B cell (primary cell): ENCODE measurements around the gene TMIE. TPM values are rescaled to one million over a fixed set of nuclear protein-coding genes. Genes with fewer than 3 reads are reported as not detected.

Experiments
- ATAC-seq: fragments of 200-7000 bp; cut with Tn5 transposase; one replicate; pipeline ENCODE4 v1.10.0; 2021; ENCODE audit warnings: low read depth, mild to moderate bottlenecking, moderate number of reproducible peaks, moderate library complexity
- CTCF ChIA-PET: fragments of 350-600 bp; sonication (Branson Sonifier 250); formaldehyde crosslinking; loops from one replicate; lab custom pipeline; 2021; ENCODE audit warnings: antibody characterized with exemption, inconsistent platforms; lab: Charles Lee
- POLR2A ChIA-PET: fragments of 350-600 bp; sonication (Branson Sonifier 250); formaldehyde crosslinking; loops from one replicate; lab custom pipeline; 2021; ENCODE audit warnings: antibody characterized with exemption; lab: Charles Lee
- DNase-seq: peaks from one replicate; pipeline ENCODE4 v3.0.0; 2013
- H2AFZ ChIP-seq: 2 replicates; pipeline ENCODE4 v1.6.1; 2012; ENCODE audit warnings: mild to moderate bottlenecking, low read depth, low read length; ENCODE audit not compliant: insufficient read depth, poor library complexity, severe bottlenecking
- H3K27ac ChIP-seq, 2 donors: 1 replicate in 1 of 2; 2 replicates in 1 of 2; pipeline ENCODE4 v1.5.1; 2012 to 2013; ENCODE audit warnings: low read length in 2 of 2, mild to moderate bottlenecking in 2 of 2, moderate library complexity in 1 of 2
- H3K27me3 ChIP-seq, 4 experiments: fragments of 200-600 bp in 1 of 4; sonication (generic) in 1 of 4; replicated peaks in 1 of 4; 1 replicate in 2 of 4; 2 replicates in 2 of 4; pipeline versions ENCODE4 v1.6.1 to v1.7.0; 2013 to 2016; ENCODE audit warnings: low read length in 3 of 4, mild to moderate bottlenecking in 2 of 4, mixed read lengths in 1 of 4, moderate library complexity in 1 of 4; ENCODE audit not compliant: insufficient read depth in 4 of 4, control insufficient read depth in 3 of 4; ENCODE audit errors: control extremely low read depth in 1 of 4
- H3K36me3 ChIP-seq, 2 experiments: replicated peaks in 1 of 2; 1 replicate in 1 of 2; 2 replicates in 1 of 2; pipeline versions ENCODE4 v1.6.1 to v1.7.1; 2013; ENCODE audit warnings: low read length in 1 of 2; ENCODE audit not compliant: insufficient read depth in 2 of 2, control insufficient read depth in 1 of 2; ENCODE audit errors: control extremely low read depth in 1 of 2, extremely low read depth in 1 of 2
- H3K4me1 ChIP-seq, 2 donors: fragments of 200-600 bp in 1 of 2; sonication (generic) in 1 of 2; 1 replicate in 1 of 2; 2 replicates in 1 of 2; pipeline versions ENCODE4 v1.5.1 to v1.6.1; 2013 to 2017; ENCODE audit warnings: low read length in 2 of 2; ENCODE audit not compliant: control insufficient read depth in 2 of 2, insufficient read depth in 2 of 2
- H3K4me2 ChIP-seq: replicated peaks from 2 replicates; pipeline ENCODE3; 2012; ENCODE audit warnings: mild to moderate bottlenecking, low read depth, low read length; ENCODE audit not compliant: poor library complexity, severe bottlenecking
- H3K4me3 ChIP-seq, 5 experiments: fragments of 200-600 bp in 1 of 5; sonication (generic) in 1 of 5; 1 replicate in 3 of 5; 2 replicates in 2 of 5; pipeline versions ENCODE4 v1.5.1 to v1.7.0; 2011 to 2016; ENCODE audit warnings: low read length in 4 of 5, mild to moderate bottlenecking in 4 of 5, low read depth in 2 of 5, control low read depth in 1 of 5, moderate library complexity in 1 of 5; ENCODE audit not compliant: insufficient read depth in 1 of 5; ENCODE audit errors: control extremely low read depth in 1 of 5, extremely low read depth in 1 of 5
- H3K79me2 ChIP-seq: fragments of 200-600 bp; sonication (generic); one replicate; pipeline ENCODE4 v1.6.0; 2016; ENCODE audit warnings: low read length; ENCODE audit not compliant: control insufficient read depth, insufficient read depth
- H3K9ac ChIP-seq: fragments of 200-600 bp; sonication (generic); 2 replicates; pipeline ENCODE4 v1.6.1; 2017; ENCODE audit warnings: mild to moderate bottlenecking, low read length, moderate library complexity
- H3K9me3 ChIP-seq, 3 donors: one replicate each; pipeline versions ENCODE4 v1.6.1 to v1.7.1; 2013; ENCODE audit warnings: low read length in 2 of 3; ENCODE audit not compliant: control insufficient read depth in 2 of 3, insufficient read depth in 1 of 3; ENCODE audit errors: control extremely low read depth in 1 of 3
- H4K20me1 ChIP-seq: 2 replicates; pipeline ENCODE4 v1.6.0; 2012; ENCODE audit warnings: mild to moderate bottlenecking, low read length; ENCODE audit not compliant: insufficient read depth, control insufficient read depth, poor library complexity, severe bottlenecking
- H3K27ac Mint-ChIP-seq: one replicate; pipeline ENCODE4 v1.8.0; 2021; ENCODE audit warnings: mixed read lengths
- H3K27me3 Mint-ChIP-seq: one replicate; pipeline ENCODE4 v1.8.0; 2021; ENCODE audit warnings: mixed read lengths
- H3K4me1 Mint-ChIP-seq: one replicate; pipeline ENCODE4 v1.8.0; 2021; ENCODE audit warnings: mixed read lengths
- H3K4me3 Mint-ChIP-seq: one replicate; pipeline ENCODE4 v1.8.0; 2021; ENCODE audit warnings: mixed read lengths
- H3K9me3 Mint-ChIP-seq: one replicate; pipeline ENCODE4 v1.8.0; 2022; ENCODE audit warnings: mixed read lengths; ENCODE audit not compliant: insufficient read depth
- EZH2 ChIP-seq: IDR thresholded peaks from 2 replicates; pipeline ENCODE4 v1.6.1; 2012; ENCODE audit warnings: borderline replicate concordance, low read depth, mild to moderate bottlenecking, moderate library complexity, low read length; ENCODE audit not compliant: insufficient read depth, poor library complexity, severe bottlenecking
- WGBS: methylation state at CpG from one replicate; pipeline ENCODE4 v1.1.5; 2013; ENCODE audit warnings: missing lambda C conversion rate; ENCODE audit not compliant: insufficient coverage; 5-methylcytosine and 5-hydroxymethylcytosine counted together
- intact Hi-C: fragments of 100-400 bp; cut with micrococcal nuclease; formaldehyde crosslinking; loops from one replicate; pipeline ENCODE4 v1.10.0; 2022
- polyA plus RNA-seq: library from polyadenylated mRNA; depleted of rRNA; stranded (reverse); fragments of >200 nt; gene quantifications from 2 replicates; pipeline ENCODE4 v1.2.3, GENCODE V29; 2012
- total RNA-seq, 2 donors: library from RNA; stranded (reverse); fragments of 120-200 nt in 1 of 2; gene quantifications; 1 replicate in 1 of 2; 2 replicates in 1 of 2; pipeline versions ENCODE4 v1.2.3 to v1.2.4, GENCODE V29; 2013 to 2022
- TF ChIP-seq, protein P1 (sequence below): fragments of 200-600 bp; IDR thresholded peaks from one replicate; pipeline ENCODE4 v1.8.0; 2022; ENCODE audit warnings: antibody characterized with exemption, mild to moderate bottlenecking

The TMIE gene
- total and polyA plus RNA-seq, 2 donors (not counting 1 experiment from before 2014, with no cell fraction given), result not detected

DNA sequence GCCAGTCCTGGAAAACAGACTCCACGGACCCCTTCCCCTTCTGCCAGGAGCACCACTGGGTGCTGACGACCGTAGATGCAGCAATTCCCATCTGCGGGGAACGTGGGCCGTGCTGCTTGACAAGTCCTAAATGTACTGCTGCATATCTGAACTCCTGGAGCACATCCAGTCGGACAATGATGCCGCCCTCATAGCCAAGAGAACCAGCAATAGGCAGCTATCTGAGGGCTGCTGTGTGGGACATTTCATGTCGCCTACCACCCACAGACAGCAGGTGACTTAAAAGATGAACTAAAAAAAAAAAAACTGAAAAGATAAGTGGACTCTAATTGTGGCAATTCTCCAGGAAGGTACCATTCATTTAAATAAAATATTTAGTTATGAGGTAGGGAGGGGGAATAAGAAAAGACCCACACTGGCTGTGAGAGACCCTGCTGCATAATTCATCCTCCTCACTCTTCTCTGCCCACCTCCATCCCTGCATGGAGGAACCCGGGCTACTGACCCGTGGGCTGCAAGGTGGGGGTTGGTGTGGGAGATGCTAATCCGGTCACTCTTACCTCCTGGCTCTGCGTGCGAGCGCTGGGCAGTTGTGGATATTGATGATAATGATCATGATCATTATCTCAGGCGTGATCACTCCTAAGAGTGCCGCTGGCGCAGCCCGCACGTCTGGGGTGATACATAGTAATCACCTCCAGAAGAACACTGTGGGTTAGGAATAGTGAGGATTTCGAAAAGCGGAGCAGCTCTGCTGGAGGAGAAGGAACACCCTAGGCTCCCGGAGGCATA lies 36.0 kb upstream of the TMIE start:
- H3K27ac ChIP-seq, result no peak overlapping the region
- ATAC-seq, result no peak
- POLR2A ChIA-PET, result interaction anchor here (0.6 kb wide), 1 partner anchor 1115 kb away, joined by 3 read pairs; no protein-coding TSS in a partner anchor
- no peak overlapping the region for H3K4me3 ChIP-seq
- H3K27ac Mint-ChIP-seq, result no peak overlapping the region
- H3K9ac ChIP-seq, result no peak overlapping the region
- 71% methylated on average over 21 of the region's 23 CpGs for WGBS
- H3K36me3 ChIP-seq, result no peaks in the 10 kb centered on the region
- H4K20me1 ChIP-seq, result no peaks in the 10 kb centered on the region
- peaks cover 11% of the 10 kb centered on the region for H3K27me3 Mint-ChIP-seq
- H3K79me2 ChIP-seq, result no peaks in the 10 kb centered on the region
- intact Hi-C loops, result no loop called here
- TF ChIP-seq, protein P1, sequence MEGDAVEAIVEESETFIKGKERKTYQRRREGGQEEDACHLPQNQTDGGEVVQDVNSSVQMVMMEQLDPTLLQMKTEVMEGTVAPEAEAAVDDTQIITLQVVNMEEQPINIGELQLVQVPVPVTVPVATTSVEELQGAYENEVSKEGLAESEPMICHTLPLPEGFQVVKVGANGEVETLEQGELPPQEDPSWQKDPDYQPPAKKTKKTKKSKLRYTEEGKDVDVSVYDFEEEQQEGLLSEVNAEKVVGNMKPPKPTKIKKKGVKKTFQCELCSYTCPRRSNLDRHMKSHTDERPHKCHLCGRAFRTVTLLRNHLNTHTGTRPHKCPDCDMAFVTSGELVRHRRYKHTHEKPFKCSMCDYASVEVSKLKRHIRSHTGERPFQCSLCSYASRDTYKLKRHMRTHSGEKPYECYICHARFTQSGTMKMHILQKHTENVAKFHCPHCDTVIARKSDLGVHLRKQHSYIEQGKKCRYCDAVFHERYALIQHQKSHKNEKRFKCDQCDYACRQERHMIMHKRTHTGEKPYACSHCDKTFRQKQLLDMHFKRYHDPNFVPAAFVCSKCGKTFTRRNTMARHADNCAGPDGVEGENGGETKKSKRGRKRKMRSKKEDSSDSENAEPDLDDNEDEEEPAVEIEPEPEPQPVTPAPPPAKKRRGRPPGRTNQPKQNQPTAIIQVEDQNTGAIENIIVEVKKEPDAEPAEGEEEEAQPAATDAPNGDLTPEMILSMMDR, result no peak
- no peak for TF ChIP-seq EZH2
- DNase-seq, result no peak
- H2AFZ ChIP-seq, result no peak overlapping the region
- CTCF ChIA-PET, result interaction anchor here (1.3 to 1.8 kb wide), 2 partner anchors 176 to 245 kb away, joined by 3 read pairs; no protein-coding TSS in a partner anchor
- no peaks in the 10 kb centered on the region for H3K9me3 ChIP-seq
- H3K4me3 Mint-ChIP-seq, result no peak overlapping the region
- peaks cover 0 to 4% (median 0%) of the 10 kb centered on the region in 4 experiments for H3K27me3 ChIP-seq
- H3K4me2 ChIP-seq, result no peak overlapping the region
- peaks cover 9% of the 10 kb centered on the region for H3K4me1 Mint-ChIP-seq
- peaks cover 0 to 4% of the 10 kb centered on the region in 2 donors for H3K4me1 ChIP-seq
- H3K9me3 Mint-ChIP-seq, result no peaks in the 10 kb centered on the region
